A549 (cell line): ENCODE results near the gene PDLIM5. TPM values are rescaled to one million over a fixed set of nuclear protein-coding genes. Genes with fewer than 3 reads are reported as not detected.

Experiments used
- ATAC-seq, 2 experiments: fragments of 200-7000 bp in 1 of 2; fragments of >200 bp in 1 of 2; cut with Nextera tagmentation in 1 of 2; cut with Tn5 transposase in 1 of 2; 3 replicates each; pipeline versions ENCODE4 v1.8.0 to v1.9.1; 2018 to 2020; ENCODE audit warnings: mild to moderate bottlenecking in 1 of 2, moderate library complexity in 1 of 2
- CTCF ChIA-PET: fragments of 300-600 bp; sonication (Branson Sonifier 250); formaldehyde crosslinking; extraction: SDS; loops from one replicate; lab custom pipeline; 2021; ENCODE audit warnings: antibody characterized with exemption, inconsistent platforms; lab: Yijun Ruan, JAX
- POLR2A ChIA-PET: fragments of 350-600 bp; formaldehyde crosslinking; extraction: SDS; loops from one replicate; lab custom pipeline; 2021; ENCODE audit warnings: antibody characterized with exemption, inconsistent platforms; lab: Yijun Ruan, JAX
- DNase-seq, 2 experiments: peaks; one replicate each; pipeline versions ENCODE4 v3.0.0 to v3.0.0-alpha.2; 2011 to 2016; ENCODE audit warnings: low read depth in 1 of 2, low spot score in 1 of 2
- FAIRE-seq: peaks from 2 replicates; lab custom pipeline; 2011; peaks lifted over from hg19 to GRCh38; lab: Jason Lieb, UNC
- H3K27ac ChIP-seq, 2 experiments: fragments of >200 bp; sonication (Bioruptor Twin); formaldehyde crosslinking; 3 replicates each; pipeline ENCODE4 v1.5.1; 2016 to 2017
- H3K4me1 ChIP-seq: fragments of >200 bp; sonication (Bioruptor Twin); formaldehyde crosslinking; 3 replicates; pipeline ENCODE4 v1.6.1; 2016
- H3K4me2 ChIP-seq: fragments of >200 bp; sonication (Bioruptor Twin); formaldehyde crosslinking; 3 replicates; pipeline ENCODE4 v1.6.1; 2016
- H3K4me3 ChIP-seq: fragments of >200 bp; sonication (Bioruptor Twin); formaldehyde crosslinking; 3 replicates; pipeline ENCODE4 v1.5.1; 2016
- H3K9me3 ChIP-seq: fragments of >200 bp; sonication (Bioruptor Twin); formaldehyde crosslinking; 3 replicates; pipeline ENCODE4 v1.6.1; 2016
- ATOH8 ChIP-seq: fragments of 250-450 bp; sonication (Bioruptor Pico); IDR thresholded peaks from 2 replicates; pipeline ENCODE4 v1.5.0; 2020; ENCODE audit warnings: low read depth, mild to moderate bottlenecking, moderate library complexity
- CBX2 ChIP-seq: fragments of 200-600 bp; sonication (generic); IDR thresholded peaks from 2 replicates; pipeline ENCODE4 v1.6.1; 2016; ENCODE audit warnings: low read depth, mild to moderate bottlenecking, borderline replicate concordance
- CHD2 ChIP-seq: fragments of 150-350 bp; IDR thresholded peaks from 2 replicates; pipeline ENCODE4 v1.6.1; 2014; ENCODE audit warnings: low read length; ENCODE audit not compliant: partially characterized antibody
- CHD4 ChIP-seq: fragments of 200-600 bp; sonication (generic); IDR thresholded peaks from 2 replicates; pipeline ENCODE4 v1.6.1; 2016; ENCODE audit warnings: antibody characterized with exemption, mild to moderate bottlenecking, borderline replicate concordance
- EHF ChIP-seq: fragments of 250-450 bp; sonication (Bioruptor Pico); IDR thresholded peaks from 2 replicates; pipeline ENCODE4 v1.5.0; 2020; ENCODE audit warnings: mild to moderate bottlenecking
- EHMT2 ChIP-seq: fragments of 200-600 bp; sonication (generic); IDR thresholded peaks from 2 replicates; pipeline ENCODE4 v1.6.1; 2016; ENCODE audit warnings: antibody characterized with exemption, low read depth, mild to moderate bottlenecking, moderate library complexity
- GATA3 ChIP-seq: IDR thresholded peaks from 2 replicates; pipeline ENCODE4 v1.6.1; 2012; ENCODE audit warnings: borderline replicate concordance
- HDAC2 ChIP-seq: fragments of 200-600 bp; sonication (generic); IDR thresholded peaks from 2 replicates; pipeline ENCODE4 v1.6.1; 2016
- HEYL ChIP-seq: fragments of 250-450 bp; sonication (Bioruptor Pico); IDR thresholded peaks from 2 replicates; pipeline ENCODE4 v1.8.0; 2021; ENCODE audit warnings: mild to moderate bottlenecking, moderate library complexity
- KDM1A ChIP-seq: fragments of 200-600 bp; sonication (generic); IDR thresholded peaks from 2 replicates; pipeline ENCODE4 v1.6.1; 2016; ENCODE audit warnings: low read depth, mild to moderate bottlenecking
- KDM5A ChIP-seq: fragments of 200-600 bp; sonication (generic); IDR thresholded peaks from 2 replicates; pipeline ENCODE4 v1.6.1; 2016; ENCODE audit warnings: antibody characterized with exemption, mild to moderate bottlenecking
- MAX ChIP-seq: IDR thresholded peaks from 2 replicates; pipeline ENCODE4 v1.6.1; 2012
- MAZ ChIP-seq: fragments of 150-350 bp; IDR thresholded peaks from 2 replicates; pipeline ENCODE4 v1.6.1; 2014; ENCODE audit warnings: antibody characterized with exemption, low read depth, low read length, borderline replicate concordance
- NPAS2 ChIP-seq: fragments of 250-450 bp; sonication (Bioruptor Pico); IDR thresholded peaks from 2 replicates; pipeline ENCODE4 v1.8.0; 2022; ENCODE audit warnings: mild to moderate bottlenecking, moderate library complexity, borderline replicate concordance
- NR3C1 ChIP-seq: fragments of >200 bp; sonication (Bioruptor Twin); formaldehyde crosslinking; IDR thresholded peaks from 3 replicates; pipeline ENCODE4 v1.6.1; 2017
- PHF8 ChIP-seq: fragments of 200-600 bp; sonication (generic); IDR thresholded peaks from 2 replicates; pipeline ENCODE4 v1.6.1; 2016; ENCODE audit warnings: low read depth, mild to moderate bottlenecking, antibody characterized with exemption, moderate library complexity, borderline replicate concordance
- POLR2A ChIP-seq: IDR thresholded peaks from 2 replicates; pipeline ENCODE4 v1.6.1; 2012; ENCODE audit warnings: mild to moderate bottlenecking, low read length
- POLR2AphosphoS2 ChIP-seq: conservative IDR thresholded peaks from 2 replicates; pipeline ENCODE4 v1.6.1; 2012; ENCODE audit warnings: low read length, improper control_type of control experiment, inconsistent platforms
- RAD21 ChIP-seq, 2 experiments: fragments of >200 bp in 1 of 2; sonication (Bioruptor Twin) in 1 of 2; formaldehyde crosslinking in 1 of 2; IDR thresholded peaks in 1 of 2; conservative IDR thresholded peaks in 1 of 2; 2 replicates in 1 of 2; 3 replicates in 1 of 2; pipeline ENCODE4 v1.6.1; 2012 to 2018; ENCODE audit warnings: inconsistent platforms in 1 of 2
- RARB ChIP-seq: fragments of 250-450 bp; sonication (Bioruptor Pico); IDR thresholded peaks from 2 replicates; pipeline ENCODE4 v1.8.0; 2021; ENCODE audit warnings: mild to moderate bottlenecking, moderate library complexity
- RNF2 ChIP-seq: fragments of 200-600 bp; sonication (generic); IDR thresholded peaks from 2 replicates; pipeline ENCODE4 v1.6.1; 2016; ENCODE audit warnings: low read depth, mild to moderate bottlenecking, antibody characterized with exemption, moderate library complexity, borderline replicate concordance
- SREBF2 ChIP-seq: fragments of 450-650 bp; IDR thresholded peaks from 2 replicates; pipeline ENCODE4 v1.6.1; 2014; ENCODE audit warnings: mild to moderate bottlenecking, moderate library complexity
- WGBS: methylation state at CpG from one replicate; pipeline ENCODE4 v1.1.6; 2017; ENCODE audit errors: missing lambda C conversion rate; 5-methylcytosine and 5-hydroxymethylcytosine counted together
- polyA plus RNA-seq, 4 experiments: library from polyadenylated mRNA; depleted of rRNA in 3 of 4; stranded (reverse); fragments of >200 nt; fragmentation: RNase III in 1 of 4; extraction: RNeasy Plus Mini Kit Qiagen cat#74134 plus additional on column Dnase treatment in 1 of 4; gene quantifications; 2 replicates in 3 of 4; 3 replicates in 1 of 4; pipeline ENCODE4 v1.2.3, GENCODE V29; 2011 to 2017
- TF ChIP-seq, protein P1 (sequence below): fragments of >200 bp; sonication (Bioruptor Twin); formaldehyde crosslinking; IDR thresholded peaks from 3 replicates; pipeline ENCODE4 v1.5.1; 2016

The PDLIM5 gene
- polyA plus RNA-seq, 2 of the 4 experiments (the other 2 are of a cell fraction) = 54.2 to 242 TPM

- Histone ChIP-seq H3K27ac (no peak overlapping the region), H3K4me1 (peaks cover 36% of the 10 kb centered on the region), H3K4me2 (no peak overlapping the region), H3K4me3 (no peak overlapping the region), H3K9me3 (0 out of 3 replicates have a peak, but pooled peaks cover 3% of the 10 kb centered on the region)
- CTCF ChIA-PET = interaction anchor here (0.7 to 2.6 kb wide), 2 partner anchors 38 to 110 kb away, joined by 3 to 9 read pairs; no protein-coding TSS in a partner anchor
- no peak for DNase-seq
- no peak for FAIRE-seq
- POLR2A ChIA-PET = no interaction called here
- no peak for TF ChIP-seq CBX2
- ATAC-seq = no peak
- WGBS = 83% methylated on average over 1 of the region's 1 CpG
Observed at GRCh38 chr4:94414907-94415306, 36.8 kb upstream of the PDLIM5 start.

- TF ChIP-seq KDM5A = no peak
- TF ChIP-seq POLR2A = no peak
- TF ChIP-seq PHF8 = no peak
- TF ChIP-seq EHMT2 = no peak
- TF ChIP-seq HDAC2 = no peak
- TF ChIP-seq, protein P1, sequence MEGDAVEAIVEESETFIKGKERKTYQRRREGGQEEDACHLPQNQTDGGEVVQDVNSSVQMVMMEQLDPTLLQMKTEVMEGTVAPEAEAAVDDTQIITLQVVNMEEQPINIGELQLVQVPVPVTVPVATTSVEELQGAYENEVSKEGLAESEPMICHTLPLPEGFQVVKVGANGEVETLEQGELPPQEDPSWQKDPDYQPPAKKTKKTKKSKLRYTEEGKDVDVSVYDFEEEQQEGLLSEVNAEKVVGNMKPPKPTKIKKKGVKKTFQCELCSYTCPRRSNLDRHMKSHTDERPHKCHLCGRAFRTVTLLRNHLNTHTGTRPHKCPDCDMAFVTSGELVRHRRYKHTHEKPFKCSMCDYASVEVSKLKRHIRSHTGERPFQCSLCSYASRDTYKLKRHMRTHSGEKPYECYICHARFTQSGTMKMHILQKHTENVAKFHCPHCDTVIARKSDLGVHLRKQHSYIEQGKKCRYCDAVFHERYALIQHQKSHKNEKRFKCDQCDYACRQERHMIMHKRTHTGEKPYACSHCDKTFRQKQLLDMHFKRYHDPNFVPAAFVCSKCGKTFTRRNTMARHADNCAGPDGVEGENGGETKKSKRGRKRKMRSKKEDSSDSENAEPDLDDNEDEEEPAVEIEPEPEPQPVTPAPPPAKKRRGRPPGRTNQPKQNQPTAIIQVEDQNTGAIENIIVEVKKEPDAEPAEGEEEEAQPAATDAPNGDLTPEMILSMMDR = no peak
- no peak for TF ChIP-seq HEYL (CRISPR knock-in tag)
- TF ChIP-seq MAX = no peak
- TF ChIP-seq POLR2AphosphoS2 = no peak
- ATAC-seq (no peak), FAIRE-seq (no peak), DNase-seq (no peak)
- H3K4me1 ChIP-seq = peaks cover 34% of the 10 kb centered on the region
- H3K27ac ChIP-seq = no peak overlapping the region
- H3K4me3 ChIP-seq = no peak overlapping the region
- WGBS = 84% methylated on average over 3 of the region's 3 CpGs
- no peak overlapping the region for H3K4me2 ChIP-seq
- ChIA-PET CTCF (interaction anchor here (0.7 kb wide), 1 partner anchor 110 kb away, joined by 3 read pairs; no protein-coding TSS in a partner anchor), POLR2A (no interaction called here)
- 0 out of 3 replicates have a peak, but pooled peaks cover 3% of the 10 kb centered on the region for H3K9me3 ChIP-seq
Observed at GRCh38 chr4:94415448-94415847, 36.3 kb upstream of the PDLIM5 start.

- H3K27ac ChIP-seq = no peak overlapping the region
- H3K9me3 ChIP-seq = 0 out of 3 replicates have a peak, but pooled peaks cover 3% of the 10 kb centered on the region
- H3K4me2 ChIP-seq = no peak overlapping the region
- no peak overlapping the region for H3K4me3 ChIP-seq
- FAIRE-seq (no peak), DNase-seq (no peak), ATAC-seq (no peak)
- TF ChIP-seq ATOH8 (no peak), NPAS2 (CRISPR knock-in tag) (no peak)
- 86% methylated on average over 4 of the region's 4 CpGs for WGBS
- ChIA-PET CTCF (no interaction called here), POLR2A (no interaction called here)
- peaks cover 36% of the 10 kb centered on the region for H3K4me1 ChIP-seq
Observed at GRCh38 chr4:94416335-94416734, 35.4 kb upstream of the PDLIM5 start.

DNA sequence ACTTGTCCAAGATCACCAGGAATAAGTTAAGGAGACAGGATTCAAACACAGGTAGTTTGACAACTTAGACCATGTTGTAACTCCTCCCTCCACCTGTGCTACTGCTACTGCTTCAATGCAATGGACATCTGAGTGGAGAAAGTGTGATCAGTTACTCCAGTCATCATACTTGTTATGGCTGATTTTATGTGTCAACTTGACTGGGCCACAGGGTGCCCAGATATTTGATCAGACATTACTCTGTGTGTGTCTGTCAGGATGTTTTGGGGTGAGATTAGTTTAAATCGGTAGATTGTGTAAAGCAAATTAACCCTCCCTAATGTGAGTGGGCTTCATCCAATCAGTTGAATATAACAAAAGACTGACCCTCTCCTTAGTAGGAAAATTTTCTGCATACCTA is 34.8 kb upstream of the PDLIM5 start:
- H3K4me3 ChIP-seq = no peak overlapping the region
- DNase-seq = no peak
- no peak for FAIRE-seq
- no peak overlapping the region for H3K27ac ChIP-seq
- H3K4me1 ChIP-seq = peaks cover 29% of the 10 kb centered on the region
- no peak overlapping the region for H3K4me2 ChIP-seq
- POLR2A ChIA-PET = no interaction called here
- CTCF ChIA-PET = no interaction called here
- no peak for ATAC-seq
- WGBS = 95% methylated on average over 1 of the region's 1 CpG
- H3K9me3 ChIP-seq = 0 out of 3 replicates have a peak, but pooled peaks cover 3% of the 10 kb centered on the region
- TF ChIP-seq PHF8 = no peak
- no peak for TF ChIP-seq ATOH8
- TF ChIP-seq GATA3 = no peak
- TF ChIP-seq MAZ = no peak
- TF ChIP-seq NR3C1 = no peak
- no peak for TF ChIP-seq SREBF2
- TF ChIP-seq RAD21 (conservative IDR thresholded peaks at IDR 0.05 in 1 of 2, IDR thresholded peaks at IDR 0.05 in 1 of 2) = no peak
- no peak for TF ChIP-seq CHD4
- no peak for TF ChIP-seq KDM1A
- TF ChIP-seq MAX = no peak
- TF ChIP-seq, protein P1 = no peak
- TF ChIP-seq EHF (CRISPR knock-in tag) = no peak
- no peak for TF ChIP-seq RNF2
- no peak for TF ChIP-seq CHD2
- TF ChIP-seq RARB = no peak
